ENCODE data around the gene GDPD5. TPM values are rescaled to one million over a fixed set of nuclear protein-coding genes. Genes with fewer than 3 reads are reported as not detected.

The GDPD5 gene
- total RNA-seq, 1 donor from 2014 or later, result 4.4 TPM

- Histone ChIP-seq H3K27ac (replicated peaks) (peak overlapping the region; percentile 23), H3K9me3 (replicated peaks) (no peaks in the 10 kb centered on the region), H3K4me1 (peaks cover 62% of the 10 kb centered on the region), H3K27me3 (ENCODE audit: low read depth) (no peaks in the 10 kb centered on the region), H3K4me3 (no peak overlapping the region), H3K36me3 (no peaks in the 10 kb centered on the region)
- no peak for DNase-seq
- intact Hi-C loops (cut with micrococcal nuclease), result no loop called here
- TF ChIP-seq, protein P1, sequence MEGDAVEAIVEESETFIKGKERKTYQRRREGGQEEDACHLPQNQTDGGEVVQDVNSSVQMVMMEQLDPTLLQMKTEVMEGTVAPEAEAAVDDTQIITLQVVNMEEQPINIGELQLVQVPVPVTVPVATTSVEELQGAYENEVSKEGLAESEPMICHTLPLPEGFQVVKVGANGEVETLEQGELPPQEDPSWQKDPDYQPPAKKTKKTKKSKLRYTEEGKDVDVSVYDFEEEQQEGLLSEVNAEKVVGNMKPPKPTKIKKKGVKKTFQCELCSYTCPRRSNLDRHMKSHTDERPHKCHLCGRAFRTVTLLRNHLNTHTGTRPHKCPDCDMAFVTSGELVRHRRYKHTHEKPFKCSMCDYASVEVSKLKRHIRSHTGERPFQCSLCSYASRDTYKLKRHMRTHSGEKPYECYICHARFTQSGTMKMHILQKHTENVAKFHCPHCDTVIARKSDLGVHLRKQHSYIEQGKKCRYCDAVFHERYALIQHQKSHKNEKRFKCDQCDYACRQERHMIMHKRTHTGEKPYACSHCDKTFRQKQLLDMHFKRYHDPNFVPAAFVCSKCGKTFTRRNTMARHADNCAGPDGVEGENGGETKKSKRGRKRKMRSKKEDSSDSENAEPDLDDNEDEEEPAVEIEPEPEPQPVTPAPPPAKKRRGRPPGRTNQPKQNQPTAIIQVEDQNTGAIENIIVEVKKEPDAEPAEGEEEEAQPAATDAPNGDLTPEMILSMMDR (IDR thresholded peaks at IDR 0.05; ENCODE audit: borderline replicate concordance), result no peak
Measured at GRCh38 chr11:75479597-75480145, 46.1 kb downstream of the GDPD5 start.

GRCh38 chr11:75478783-75479596 lies 46.8 kb downstream of the GDPD5 start:
- Histone ChIP-seq H3K36me3 (no peaks in the 10 kb centered on the region), H3K27ac (replicated peaks) (peak overlapping the region; percentile 23), H3K9me3 (replicated peaks) (no peaks in the 10 kb centered on the region), H3K4me3 (no peak overlapping the region), H3K4me1 (peaks cover 68% of the 10 kb centered on the region), H3K27me3 (ENCODE audit: low read depth) (no peaks in the 10 kb centered on the region)
- DNase-seq, result no peak
- TF ChIP-seq, protein P1 (IDR thresholded peaks at IDR 0.05; ENCODE audit: borderline replicate concordance), result no peak
- intact Hi-C loops (cut with micrococcal nuclease), result no loop called here

- TF ChIP-seq, protein P1 (IDR thresholded peaks at IDR 0.05; ENCODE audit: borderline replicate concordance), result no peak
- Histone ChIP-seq H3K4me1 (peaks cover 62% of the 10 kb centered on the region), H3K9me3 (replicated peaks) (no peaks in the 10 kb centered on the region), H3K4me3 (no peak overlapping the region), H3K27ac (replicated peaks) (peak overlapping the region; percentile 70), H3K36me3 (no peaks in the 10 kb centered on the region), H3K27me3 (ENCODE audit: low read depth) (no peaks in the 10 kb centered on the region)
- intact Hi-C loops (cut with micrococcal nuclease), result no loop called here
- no peak for DNase-seq
Measured at GRCh38 chr11:75477614-75477935, 48.2 kb downstream of the GDPD5 start.

DNA sequence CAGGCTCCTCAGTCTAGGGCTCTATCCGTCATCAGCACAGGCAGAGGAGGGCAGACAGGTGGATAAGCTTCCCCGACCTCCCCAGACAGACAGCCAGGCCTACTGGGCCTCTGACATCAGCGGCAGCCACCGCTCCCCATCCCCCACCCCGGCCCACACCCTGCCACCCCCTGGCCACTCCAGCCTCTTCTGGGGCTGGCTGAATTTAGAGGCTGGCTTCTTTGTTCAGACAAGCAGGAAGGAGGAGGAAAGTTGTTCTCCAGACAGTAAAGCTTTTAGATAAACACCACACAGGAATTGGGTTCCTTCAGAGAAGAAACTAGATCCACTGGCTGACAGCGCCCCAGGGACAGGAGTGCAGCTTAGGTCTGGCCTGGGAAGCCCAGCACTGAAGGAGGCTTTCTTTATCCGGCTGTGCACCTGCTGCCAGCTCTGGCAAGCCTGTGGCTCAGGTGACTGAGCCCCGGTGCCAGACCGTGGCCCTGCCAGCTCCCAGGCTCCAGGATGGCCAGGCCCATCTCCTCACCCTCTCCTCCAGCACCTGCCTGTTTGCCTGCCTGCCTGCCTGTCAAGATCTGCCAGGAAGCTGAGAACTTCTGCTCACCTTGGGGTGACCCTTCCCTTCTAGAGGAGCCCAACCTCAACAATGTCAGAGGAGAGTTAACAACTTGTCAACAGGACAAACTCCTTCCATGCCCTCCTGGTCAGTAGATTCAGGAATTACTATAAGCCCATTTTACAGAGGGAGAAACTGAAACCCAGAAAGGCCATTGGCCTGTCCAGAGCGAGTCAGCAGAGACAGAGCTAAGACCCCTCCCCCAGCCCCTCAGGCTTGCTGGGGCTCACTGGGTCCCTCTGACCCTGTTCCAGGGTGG lies 48.8 kb downstream of the GDPD5 start:
- Histone ChIP-seq H3K4me3 (no peak overlapping the region), H3K27ac (replicated peaks) (peak overlapping the region; percentile 70), H3K4me1 (peaks cover 62% of the 10 kb centered on the region), H3K27me3 (ENCODE audit: low read depth) (no peaks in the 10 kb centered on the region), H3K9me3 (replicated peaks) (no peaks in the 10 kb centered on the region), H3K36me3 (no peaks in the 10 kb centered on the region)
- peak; percentile 54 for DNase-seq
- intact Hi-C loops (cut with micrococcal nuclease), result no loop called here
- TF ChIP-seq, protein P1 (IDR thresholded peaks at IDR 0.05; ENCODE audit: borderline replicate concordance), result no peak

GRCh38 chr11:75475767-75476650 lies 49.7 kb downstream of the GDPD5 start:
- peak overlapping the region; percentile 30 for H3K4me3 ChIP-seq
- no peaks in the 10 kb centered on the region for H3K36me3 ChIP-seq
- H3K4me1 ChIP-seq, result peaks cover 59% of the 10 kb centered on the region
- H3K27ac ChIP-seq (replicated peaks), result peak overlapping the region; percentile 70
- no peaks in the 10 kb centered on the region for H3K27me3 ChIP-seq (ENCODE audit: low read depth)
- no peaks in the 10 kb centered on the region for H3K9me3 ChIP-seq (replicated peaks)
- TF ChIP-seq, protein P1 (IDR thresholded peaks at IDR 0.05; ENCODE audit: borderline replicate concordance), result no peak
- intact Hi-C loops (cut with micrococcal nuclease), result no loop called here
- DNase-seq, result peak; percentile 45
